Measurements from ENCODE around the gene FCRL1. TPM values are rescaled to one million over a fixed set of nuclear protein-coding genes. Genes with fewer than 3 reads are reported as not detected.
A peak's percentile ranks its signal among the peaks of the same experiment; 100 is the strongest.

Gene FCRL1
- total RNA-seq: not detected
- polyA plus RNA-seq: 0.54 TPM

GRCh38 chr1:157819896-157820295, at the start of gene FCRL1:
Gene FCRL1 (minus strand): TSS chr1:157820120. CDS start chr1:157820037, 83 bp downstream.
- no peaks in the 10 kb centered on the region for H3K4me1 ChIP-seq (ENCODE audit: insufficient read depth, low read length)
- POLR2A ChIA-PET: no interaction called here
- CTCF ChIA-PET: no interaction called here
- Mint-ChIP-seq H3K4me1 (no peaks in the 10 kb centered on the region), H3K9me3 (peaks cover under 1 to 4% (median 2%) of the 10 kb centered on the region in 5 donors), H3K36me3 (no peaks in the 10 kb centered on the region), H3K4me3 (no peak within 1 kb of the TSS), H3K27ac (no peak within 1 kb of the TSS), H3K27me3 (peaks cover 7 to 22% of the 10 kb centered on the region in 2 donors)
- H3K4me3 ChIP-seq (ENCODE audit: low read length): no peak within 1 kb of the TSS
- H3K9me3 ChIP-seq (ENCODE audit: low read length): no peaks in the 10 kb centered on the region
- no peaks in the 10 kb centered on the region for H3K27me3 ChIP-seq (ENCODE audit: insufficient read depth, low read length, poor library complexity, severe bottlenecking)
- no peak for DNase-seq
- H3K36me3 ChIP-seq (ENCODE audit: insufficient read depth, low read length): no peaks in the 10 kb centered on the region
- no peak within 1 kb of the TSS for H3K27ac ChIP-seq (ENCODE audit: low read depth, low read length)

- H3K4me3 Mint-ChIP-seq: no peak overlapping the region
- no peak overlapping the region for H3K27ac ChIP-seq (ENCODE audit: low read depth, low read length)
- no peaks in the 10 kb centered on the region for H3K4me1 Mint-ChIP-seq
- no peak overlapping the region for H3K4me3 ChIP-seq (ENCODE audit: low read length)
- H3K4me1 ChIP-seq (ENCODE audit: insufficient read depth, low read length): no peaks in the 10 kb centered on the region
- ChIA-PET POLR2A (no interaction called here), CTCF (no interaction called here)
- no peak overlapping the region for H3K27ac Mint-ChIP-seq
- H3K9me3 ChIP-seq (ENCODE audit: low read length): no peaks in the 10 kb centered on the region
- peaks cover 2 to 38% of the 10 kb centered on the region in 2 donors for H3K27me3 Mint-ChIP-seq
- H3K36me3 Mint-ChIP-seq: no peaks in the 10 kb centered on the region
- H3K36me3 ChIP-seq (ENCODE audit: insufficient read depth, low read length): no peaks in the 10 kb centered on the region
- H3K27me3 ChIP-seq (ENCODE audit: insufficient read depth, low read length, poor library complexity, severe bottlenecking): no peaks in the 10 kb centered on the region
- no peaks in the 10 kb centered on the region for H3K9me3 Mint-ChIP-seq
- no peak for DNase-seq
Measured at GRCh38 chr1:157868654-157869053, 48.7 kb upstream of the FCRL1 start.

GRCh38 chr1:157862114-157863070, 42.5 kb upstream of the FCRL1 start:
- POLR2A ChIA-PET: no interaction called here
- Histone ChIP-seq H3K4me3 (ENCODE audit: low read length) (no peak overlapping the region), H3K27me3 (ENCODE audit: insufficient read depth, low read length, poor library complexity, severe bottlenecking) (no peaks in the 10 kb centered on the region), H3K4me1 (ENCODE audit: insufficient read depth, low read length) (no peaks in the 10 kb centered on the region), H3K9me3 (ENCODE audit: low read length) (no peaks in the 10 kb centered on the region), H3K27ac (ENCODE audit: low read depth, low read length) (no peak overlapping the region), H3K36me3 (ENCODE audit: insufficient read depth, low read length) (no peaks in the 10 kb centered on the region)
- Mint-ChIP-seq H3K4me1 (no peaks in the 10 kb centered on the region), H3K27me3 (peaks cover 6 to 27% of the 10 kb centered on the region in 2 donors), H3K36me3 (no peaks in the 10 kb centered on the region), H3K4me3 (no peak overlapping the region), H3K27ac (peak overlapping the region in 1 of 8 donors; percentile 31), H3K9me3 (no peaks in the 10 kb centered on the region)
- DNase-seq: no peak
- CTCF ChIA-PET: no interaction called here

- no peaks in the 10 kb centered on the region for H3K27me3 ChIP-seq (ENCODE audit: insufficient read depth, low read length, poor library complexity, severe bottlenecking)
- no peak overlapping the region for H3K27ac ChIP-seq (ENCODE audit: low read depth, low read length)
- Mint-ChIP-seq H3K27me3 (peaks cover 5 to 9% of the 10 kb centered on the region in 2 donors), H3K27ac (no peak overlapping the region), H3K9me3 (no peaks in the 10 kb centered on the region), H3K4me3 (no peak overlapping the region), H3K36me3 (no peaks in the 10 kb centered on the region), H3K4me1 (no peaks in the 10 kb centered on the region)
- no peaks in the 10 kb centered on the region for H3K36me3 ChIP-seq (ENCODE audit: insufficient read depth, low read length)
- H3K9me3 ChIP-seq (ENCODE audit: low read length): no peaks in the 10 kb centered on the region
- ChIA-PET CTCF (no interaction called here), POLR2A (no interaction called here)
- DNase-seq: no peak
- no peaks in the 10 kb centered on the region for H3K4me1 ChIP-seq (ENCODE audit: insufficient read depth, low read length)
- no peak overlapping the region for H3K4me3 ChIP-seq (ENCODE audit: low read length)
Measured at GRCh38 chr1:157856538-157856937, 36.6 kb upstream of the FCRL1 start.

- no peaks in the 10 kb centered on the region for H3K4me1 ChIP-seq (ENCODE audit: insufficient read depth, low read length)
- no peak for DNase-seq
- Mint-ChIP-seq H3K27ac (no peak overlapping the region), H3K36me3 (no peaks in the 10 kb centered on the region), H3K9me3 (no peaks in the 10 kb centered on the region), H3K27me3 (peaks cover 3 to 9% of the 10 kb centered on the region in 2 donors), H3K4me3 (no peak overlapping the region), H3K4me1 (peaks cover 0 to 2% (median 1%) of the 10 kb centered on the region in 3 donors)
- no peak overlapping the region for H3K4me3 ChIP-seq (ENCODE audit: low read length)
- H3K9me3 ChIP-seq (ENCODE audit: low read length): no peaks in the 10 kb centered on the region
- H3K27ac ChIP-seq (ENCODE audit: low read depth, low read length): no peak overlapping the region
- POLR2A ChIA-PET: no interaction called here
- no peaks in the 10 kb centered on the region for H3K36me3 ChIP-seq (ENCODE audit: insufficient read depth, low read length)
- no peaks in the 10 kb centered on the region for H3K27me3 ChIP-seq (ENCODE audit: insufficient read depth, low read length, poor library complexity, severe bottlenecking)
- CTCF ChIA-PET: no interaction called here
Measured at GRCh38 chr1:157852476-157852875, 32.6 kb upstream of the FCRL1 start.

- no peak overlapping the region for H3K4me3 Mint-ChIP-seq
- Histone ChIP-seq H3K36me3 (ENCODE audit: insufficient read depth, low read length) (no peaks in the 10 kb centered on the region), H3K27me3 (ENCODE audit: insufficient read depth, low read length, poor library complexity, severe bottlenecking) (no peaks in the 10 kb centered on the region), H3K4me3 (ENCODE audit: low read length) (no peak overlapping the region), H3K4me1 (ENCODE audit: insufficient read depth, low read length) (no peaks in the 10 kb centered on the region), H3K27ac (ENCODE audit: low read depth, low read length) (no peak overlapping the region), H3K9me3 (ENCODE audit: low read length) (no peaks in the 10 kb centered on the region)
- H3K9me3 Mint-ChIP-seq: no peaks in the 10 kb centered on the region
- H3K4me1 Mint-ChIP-seq: peaks cover 0 to 2% (median 1%) of the 10 kb centered on the region in 3 donors
- no peak for DNase-seq
- no peaks in the 10 kb centered on the region for H3K36me3 Mint-ChIP-seq
- CTCF ChIA-PET: no interaction called here
- peaks cover 3 to 9% of the 10 kb centered on the region in 2 donors for H3K27me3 Mint-ChIP-seq
- peak overlapping the region in 2 of 8 donors; percentile 3 to 37 for H3K27ac Mint-ChIP-seq
- POLR2A ChIA-PET: no interaction called here
Measured at GRCh38 chr1:157849229-157849875, 29.4 kb upstream of the FCRL1 start.

GRCh38 chr1:157844089-157844830, 24.3 kb upstream of the FCRL1 start:
- DNase-seq: no peak
- Mint-ChIP-seq H3K36me3 (no peaks in the 10 kb centered on the region), H3K4me1 (peaks cover 0 to 2% (median 1%) of the 10 kb centered on the region in 3 donors), H3K27ac (no peak overlapping the region), H3K9me3 (no peaks in the 10 kb centered on the region), H3K27me3 (peaks cover 2 to 9% of the 10 kb centered on the region in 2 donors), H3K4me3 (no peak overlapping the region)
- H3K4me3 ChIP-seq (ENCODE audit: low read length): no peak overlapping the region
- ChIA-PET CTCF (no interaction called here), POLR2A (no interaction called here)
- no peak overlapping the region for H3K27ac ChIP-seq (ENCODE audit: low read depth, low read length)
- no peaks in the 10 kb centered on the region for H3K36me3 ChIP-seq (ENCODE audit: insufficient read depth, low read length)
- H3K9me3 ChIP-seq (ENCODE audit: low read length): no peaks in the 10 kb centered on the region
- no peaks in the 10 kb centered on the region for H3K27me3 ChIP-seq (ENCODE audit: insufficient read depth, low read length, poor library complexity, severe bottlenecking)
- H3K4me1 ChIP-seq (ENCODE audit: insufficient read depth, low read length): no peaks in the 10 kb centered on the region

GRCh38 chr1:157842939-157843338, 23.0 kb upstream of the FCRL1 start:
- no peak overlapping the region for H3K4me3 ChIP-seq (ENCODE audit: low read length)
- no peak for DNase-seq
- no peak overlapping the region for H3K27ac ChIP-seq (ENCODE audit: low read depth, low read length)
- H3K9me3 ChIP-seq (ENCODE audit: low read length): no peaks in the 10 kb centered on the region
- H3K27ac Mint-ChIP-seq: no peak overlapping the region
- no peaks in the 10 kb centered on the region for H3K9me3 Mint-ChIP-seq
- H3K27me3 ChIP-seq (ENCODE audit: insufficient read depth, low read length, poor library complexity, severe bottlenecking): no peaks in the 10 kb centered on the region
- no peaks in the 10 kb centered on the region for H3K36me3 Mint-ChIP-seq
- CTCF ChIA-PET: no interaction called here
- H3K36me3 ChIP-seq (ENCODE audit: insufficient read depth, low read length): no peaks in the 10 kb centered on the region
- no peaks in the 10 kb centered on the region for H3K4me1 ChIP-seq (ENCODE audit: insufficient read depth, low read length)
- H3K4me3 Mint-ChIP-seq: no peak overlapping the region
- H3K27me3 Mint-ChIP-seq: peaks cover 2 to 9% of the 10 kb centered on the region in 2 donors
- no peaks in the 10 kb centered on the region for H3K4me1 Mint-ChIP-seq
- POLR2A ChIA-PET: no interaction called here

All from CD8-positive, alpha-beta memory T cell (primary cell).